H1 (cell line): ENCODE data around the gene GMPPA. TPM values are rescaled to one million over a fixed set of nuclear protein-coding genes. Genes with fewer than 3 reads are reported as not detected.

Experiments used
- CTCF ChIA-PET: fragments of 300-600 bp; sonication (Branson Sonifier 250); formaldehyde crosslinking; loops from one replicate; lab custom pipeline; 2021; ENCODE audit not compliant: partially characterized antibody; lab: Charles Lee
- POLR2A ChIA-PET: fragments of 300-600 bp; sonication (Branson Sonifier 250); formaldehyde crosslinking; loops from one replicate; lab custom pipeline; 2021; ENCODE audit warnings: inconsistent platforms; ENCODE audit not compliant: partially characterized antibody; lab: Charles Lee
- DNase-seq, 2 experiments: peaks; one replicate each; pipeline versions ENCODE4 v3.0.0 to v3.0.0-alpha.2; 2010 to 2022; ENCODE audit warnings: low spot score in 2 of 2, low read depth in 1 of 2, mixed read lengths in 1 of 2
- FAIRE-seq: peaks from 2 replicates; lab custom pipeline; 2011; peaks lifted over from hg19 to GRCh38; lab: Jason Lieb, UNC
- H2AFZ ChIP-seq: 2 replicates; pipeline ENCODE4 v1.8.1; 2012; ENCODE audit warnings: low read length, inconsistent platforms
- H2AK5ac ChIP-seq: 2 replicates; pipeline ENCODE4 v1.6.1; 2013; ENCODE audit warnings: low read depth, low read length
- H2BK120ac ChIP-seq: replicated peaks from 2 replicates; pipeline ENCODE3; 2013; ENCODE audit warnings: low read depth, low read length, inconsistent platforms
- H2BK12ac ChIP-seq: 2 replicates; pipeline ENCODE4 v1.6.1; 2013; ENCODE audit warnings: low read depth, low read length
- H2BK15ac ChIP-seq: 2 replicates; pipeline ENCODE4 v1.6.1; 2013; ENCODE audit warnings: low read length
- H2BK20ac ChIP-seq: 2 replicates; pipeline ENCODE4 v1.6.1; 2013; ENCODE audit warnings: low read length
- H2BK5ac ChIP-seq: 2 replicates; pipeline ENCODE4 v1.6.1; 2013; ENCODE audit warnings: low read depth, low read length
- H3K14ac ChIP-seq: 2 replicates; pipeline ENCODE4 v1.6.1; 2013; ENCODE audit warnings: inconsistent platforms; ENCODE audit not compliant: insufficient read length
- H3K18ac ChIP-seq: 2 replicates; pipeline ENCODE4 v1.6.1; 2013; ENCODE audit warnings: low read length; ENCODE audit errors: extremely low read depth
- H3K23ac ChIP-seq: 2 replicates; pipeline ENCODE4 v1.6.1; 2013; ENCODE audit warnings: inconsistent platforms; ENCODE audit not compliant: insufficient read length
- H3K23me2 ChIP-seq: 2 replicates; pipeline ENCODE4 v1.6.1; 2013; ENCODE audit warnings: low read depth, low read length
- H3K27ac ChIP-seq: 2 replicates; pipeline ENCODE4 v1.6.1; 2011; ENCODE audit warnings: low read depth, low read length, inconsistent platforms
- H3K27me3 ChIP-seq, 4 experiments: replicated peaks in 1 of 4; 1 replicate in 1 of 4; 2 replicates in 3 of 4; pipeline versions ENCODE4 v1.6.1 to v1.8.1; 2011 to 2013; ENCODE audit warnings: low read length in 3 of 4, mild to moderate bottlenecking in 3 of 4, inconsistent platforms in 2 of 4, mixed read lengths in 2 of 4, moderate library complexity in 1 of 4; ENCODE audit not compliant: control insufficient read depth in 3 of 4, insufficient read depth in 3 of 4; ENCODE audit errors: extremely low read depth in 1 of 4
- H3K36me3 ChIP-seq, 4 experiments: 2 replicates each; pipeline versions ENCODE4 v1.6.1 to v1.8.1; 2011 to 2013; ENCODE audit warnings: mild to moderate bottlenecking in 4 of 4, low read length in 3 of 4, moderate library complexity in 2 of 4, control low read depth in 1 of 4, inconsistent platforms in 1 of 4; ENCODE audit not compliant: insufficient read depth in 4 of 4, control insufficient read depth in 2 of 4
- H3K4ac ChIP-seq: replicated peaks from 2 replicates; pipeline ENCODE3; 2013; ENCODE audit warnings: low read length, low read depth, mixed read lengths, inconsistent platforms; ENCODE audit not compliant: insufficient read length
- H3K4me1 ChIP-seq, 4 experiments: replicated peaks in 1 of 4; 1 replicate in 1 of 4; 2 replicates in 3 of 4; pipeline versions ENCODE4 v1.6.1 to v1.8.1; 2011 to 2013; ENCODE audit warnings: low read length in 3 of 4, inconsistent platforms in 2 of 4, mixed read lengths in 1 of 4; ENCODE audit not compliant: insufficient read depth in 4 of 4, control insufficient read depth in 3 of 4
- H3K4me2 ChIP-seq, 2 experiments: 2 replicates each; pipeline versions ENCODE4 v1.6.1 to v1.8.1; 2011 to 2013; ENCODE audit warnings: low read depth in 2 of 2, low read length in 2 of 2, control low read depth in 1 of 2, inconsistent platforms in 1 of 2, mild to moderate bottlenecking in 1 of 2; ENCODE audit not compliant: insufficient read depth in 1 of 2
- H3K4me3 ChIP-seq, 4 experiments: fragments of 200-600, 300-600 bp in 1 of 4; sonication (generic), shearing (Covaris generic), sonication (Bioruptor Twin) in 1 of 4; 2 replicates each; pipeline versions ENCODE4 v1.5.1 to v1.8.1; 2011 to 2016; ENCODE audit warnings: low read length in 4 of 4, low read depth in 3 of 4, control low read depth in 2 of 4, inconsistent platforms in 2 of 4, mild to moderate bottlenecking in 2 of 4, mixed read lengths in 1 of 4, moderate library complexity in 1 of 4; ENCODE audit not compliant: insufficient read depth in 2 of 4; ENCODE audit errors: extremely low read depth in 1 of 4
- H3K56ac ChIP-seq: replicated peaks from 2 replicates; pipeline ENCODE3; 2013; ENCODE audit warnings: low read depth, mild to moderate bottlenecking, mixed read lengths, low read length, inconsistent platforms; ENCODE audit not compliant: insufficient read length
- H3K79me1 ChIP-seq: 2 replicates; pipeline ENCODE4 v1.6.1; 2013; ENCODE audit warnings: low read depth, low read length, control low read depth
- H3K79me2 ChIP-seq, 2 experiments: 2 replicates each; pipeline versions ENCODE4 v1.6.1 to v1.8.1; 2012 to 2013; ENCODE audit warnings: low read length in 2 of 2, mild to moderate bottlenecking in 2 of 2, inconsistent platforms in 1 of 2; ENCODE audit not compliant: insufficient read depth in 2 of 2, control insufficient read depth in 1 of 2
- H3K9ac ChIP-seq, 4 experiments: replicated peaks in 1 of 4; 1 replicate in 1 of 4; 2 replicates in 3 of 4; pipeline versions ENCODE4 v1.6.1 to v1.8.1; 2011 to 2013; ENCODE audit warnings: low read depth in 3 of 4, low read length in 3 of 4, control low read depth in 2 of 4, mild to moderate bottlenecking in 2 of 4, moderate library complexity in 2 of 4, inconsistent platforms in 1 of 4; ENCODE audit errors: extremely low read depth in 1 of 4
- H3K9me3 ChIP-seq, 2 experiments: 2 replicates each; pipeline versions ENCODE4 v1.6.1 to v1.8.1; 2012 to 2013; ENCODE audit warnings: mild to moderate bottlenecking in 2 of 2, moderate library complexity in 2 of 2, control low read depth in 1 of 2, inconsistent platforms in 1 of 2, low read depth in 1 of 2, low read length in 1 of 2, mixed read lengths in 1 of 2; ENCODE audit not compliant: insufficient read depth in 2 of 2
- H4K20me1 ChIP-seq, 2 experiments: replicated peaks in 1 of 2; 2 replicates each; pipeline versions ENCODE3 to v1.8.1; 2011 to 2013; ENCODE audit warnings: inconsistent platforms in 2 of 2, low read length in 2 of 2, mild to moderate bottlenecking in 1 of 2; ENCODE audit not compliant: insufficient read depth in 2 of 2, control insufficient read depth in 1 of 2
- H4K5ac ChIP-seq: 2 replicates; pipeline ENCODE4 v1.6.1; 2013; ENCODE audit warnings: low read length, low read depth, mixed read lengths, inconsistent platforms; ENCODE audit not compliant: insufficient read length
- H4K8ac ChIP-seq: 2 replicates; pipeline ENCODE4 v1.8.0; 2013; ENCODE audit warnings: mild to moderate bottlenecking, moderate library complexity, low read length, inconsistent platforms; ENCODE audit not compliant: insufficient read depth; ENCODE audit errors: extremely low read depth
- H4K91ac ChIP-seq: replicated peaks from 2 replicates; pipeline ENCODE3; 2013; ENCODE audit warnings: low read length, mixed read lengths, inconsistent platforms; ENCODE audit not compliant: insufficient read length
- BRCA1 ChIP-seq: IDR thresholded peaks from 2 replicates; pipeline ENCODE4 v1.6.1; 2012; ENCODE audit warnings: low read depth, low read length, improper control_type of control experiment
- CEBPB ChIP-seq: IDR thresholded peaks from 2 replicates; pipeline ENCODE4 v1.6.1; 2012; ENCODE audit warnings: low read depth, low read length
- EZH2 ChIP-seq: fragments of 200-600 bp; sonication (generic); IDR thresholded peaks from 2 replicates; pipeline ENCODE4 v1.7.1; 2012; ENCODE audit warnings: low read depth, mild to moderate bottlenecking, moderate library complexity, low read length, inconsistent platforms; ENCODE audit not compliant: severe bottlenecking
- POLR2A ChIP-seq, 2 experiments: IDR thresholded peaks; 1 replicate in 1 of 2; 2 replicates in 1 of 2; pipeline ENCODE4 v1.6.1; 2011; ENCODE audit warnings: low read depth in 2 of 2, low read length in 2 of 2, mild to moderate bottlenecking in 2 of 2; ENCODE audit errors: control extremely low read depth in 1 of 2
- SIX5 ChIP-seq: IDR thresholded peaks from 2 replicates; pipeline ENCODE4 v1.6.1; 2011; ENCODE audit warnings: mild to moderate bottlenecking, low read depth, low read length
- SP2 ChIP-seq: IDR thresholded peaks from 2 replicates; pipeline ENCODE4 v1.6.1; 2012; ENCODE audit warnings: mild to moderate bottlenecking, low read length, inconsistent platforms
- SP4 ChIP-seq: IDR thresholded peaks from 2 replicates; pipeline ENCODE4 v1.6.1; 2012; ENCODE audit warnings: low read length, inconsistent platforms
- TAF1 ChIP-seq: IDR thresholded peaks from 2 replicates; pipeline ENCODE4 v1.6.1; 2011; ENCODE audit warnings: mild to moderate bottlenecking, low read depth, low read length
- USF2 ChIP-seq: IDR thresholded peaks from 2 replicates; pipeline ENCODE4 v1.6.1; 2011; ENCODE audit warnings: low read length, improper control_type of control experiment
- YY1 ChIP-seq: IDR thresholded peaks from 2 replicates; pipeline ENCODE4 v1.6.1; 2011; ENCODE audit warnings: low read depth, mild to moderate bottlenecking, low read length
- WGBS, 2 experiments: shearing (Covaris generic) in 1 of 2; methylation state at CpG; one replicate each; pipeline versions ENCODE4 v1.1.6 to v1.1.7; 2013 to 2015; ENCODE audit warnings: low lambda C conversion rate in 2 of 2, mixed read lengths in 2 of 2, inconsistent platforms in 1 of 2, low coverage in 1 of 2, missing lambda C conversion rate in 1 of 2; ENCODE audit not compliant: insufficient replicate concordance in 2 of 2, insufficient coverage in 1 of 2, insufficient read length in 1 of 2; ENCODE audit errors: extremely low coverage in 1 of 2, missing lambda C conversion rate in 1 of 2; 5-methylcytosine and 5-hydroxymethylcytosine counted together
- polyA plus RNA-seq, 7 experiments: library from polyadenylated mRNA; depleted of rRNA in 3 of 7; stranded (reverse) in 5 of 7; unstranded in 2 of 7; fragments of >200 nt in 5 of 7; fragments of 200-250 nt in 2 of 7; gene quantifications; 1 replicate in 5 of 7; 2 replicates in 1 of 7; 4 replicates in 1 of 7; pipeline versions ENCODE4 v1.2.1 to v1.2.3, GENCODE V29; 2011 to 2013; ENCODE audit warnings: missing spikeins in 2 of 7, mixed read lengths in 2 of 7
- total RNA-seq: library from RNA; stranded (reverse); fragmentation: NEBNext Ultra II Directional; extraction: Animal tissue kit (Norgen Biotek cat#: 25700); gene quantifications from 2 replicates; pipeline ENCODE4 v1.2.1, GENCODE V29; 2021

GMPPA gene
- total and polyA plus RNA-seq, 2 of the 8 experiments (the other 6 are each of a cell fraction or from before 2014, with no cell fraction given): 34.3 to 98.8 TPM

GRCh38 chr2:219452361-219453317, 46.1 kb upstream of the GMPPA start:
- ChIA-PET CTCF (interaction anchor here (0.6 to 113.1 kb wide), 9 partner anchors 6 to 554 kb away, joined by 3 to 7248 read pairs (median 4); partner anchors contain the start of genes ASIC4, CHPF, DES and GMPPA), POLR2A (interaction anchor here (0.6 to 1.7 kb wide), 7 partner anchors 9 to 48 kb away, joined by 3 to 5 read pairs (median 3); no protein-coding TSS in a partner anchor)
- no peak for DNase-seq
- H3K56ac ChIP-seq: no peak overlapping the region
- no peak overlapping the region for H3K27ac ChIP-seq
- no peak overlapping the region for H3K4ac ChIP-seq
- peaks cover 5% of the 10 kb centered on the region; the same call in 1 of the 2 replicates for H3K23me2 ChIP-seq
- no peak overlapping the region for H4K91ac ChIP-seq
- no peak overlapping the region for H3K18ac ChIP-seq
- H2BK20ac ChIP-seq: no peak overlapping the region
- H3K79me1 ChIP-seq: no peaks in the 10 kb centered on the region
- H2BK12ac ChIP-seq: no peak overlapping the region
- no peaks in the 10 kb centered on the region for H3K79me2 ChIP-seq
- H3K14ac ChIP-seq: no peak overlapping the region
- H2BK120ac ChIP-seq: no peak overlapping the region
- TF ChIP-seq EZH2 (no peak), USF2 (no peak), SP4 (no peak), BRCA1 (no peak), TAF1 (no peak), SP2 (no peak), SIX5 (no peak), POLR2A (IDR thresholded peaks at IDR 0.05; ENCODE audit: control extremely low read depth in 1 of 2, low read depth in 2 of 2, low read length in 2 of 2) (no peak), CEBPB (no peak), YY1 (no peak)
- TF ChIP-seq, all 59 proteins: peak for 0
- WGBS, 2 experiments: 90% methylated on average over 23 of the region's 23 CpGs; no CpG with 5 or more reads in 1 of the 2 experiments
- H4K8ac ChIP-seq: no peak overlapping the region
- H2AFZ ChIP-seq: no peak overlapping the region
- H3K4me3 ChIP-seq: no peak overlapping the region
- H3K27me3 ChIP-seq: peaks cover 1 to 15% (median 11%) of the 10 kb centered on the region in 4 experiments; a peak in 6 of 7 replicates
- H3K4me1 ChIP-seq: peaks cover 0 to 20% (median 5%) of the 10 kb centered on the region in 4 experiments; a peak in 6 of 7 replicates
- H3K9ac ChIP-seq: no peak overlapping the region
- no peak overlapping the region for H2BK15ac ChIP-seq
- no peak for FAIRE-seq
- H4K20me1 ChIP-seq: peaks cover 2 to 3% of the 10 kb centered on the region in 2 experiments
- no peak overlapping the region for H4K5ac ChIP-seq
- no peaks in the 10 kb centered on the region for H3K36me3 ChIP-seq
- H2BK5ac ChIP-seq: no peak overlapping the region
- no peak overlapping the region for H2AK5ac ChIP-seq
- H3K4me2 ChIP-seq: no peak overlapping the region
- H3K9me3 ChIP-seq: no peaks in the 10 kb centered on the region
- H3K23ac ChIP-seq: no peak overlapping the region
